NCI-H1436 (cell line): ENCODE data around the gene TAF15.

ENCODE experiments used
- DNase-seq: peaks from one replicate; lab custom pipeline; 2025; lab: John Stamatoyannopoulos, UW

The TAF15 gene

GRCh38 chr17:35788477-35789368, 20.6 kb upstream of the TAF15 start:
- DNase-seq, result no peak

GRCh38 chr17:35790841-35791240, 18.4 kb upstream of the TAF15 start:
- no peak for DNase-seq

GRCh38 chr17:35791681-35792350, 17.5 kb upstream of the TAF15 start:
- no peak for DNase-seq

- DNase-seq, result no peak
Measured at GRCh38 chr17:35793257-35793656, 16.0 kb upstream of the TAF15 start.

- peak; percentile 17 for DNase-seq
Measured at GRCh38 chr17:35795007-35795870, 14.0 kb upstream of the TAF15 start, which contains the start of gene MMP28. Gene MMP28, minus strand, starts transcription at chr17:35795641. Its CDS starts 264 bp downstream, at chr17:35795377.

GRCh38 chr17:35795871-35796265, 13.4 kb upstream of the TAF15 start:
- DNase-seq, result no peak

- DNase-seq, result no peak
Measured at GRCh38 chr17:35796942-35797341, 12.3 kb upstream of the TAF15 start.

- no peak for DNase-seq
Measured at GRCh38 chr17:35797370-35797769, 11.9 kb upstream of the TAF15 start.

GRCh38 chr17:35797918-35798317, 11.4 kb upstream of the TAF15 start:
- no peak for DNase-seq

GRCh38 chr17:35799942-35800341, 9.3 kb upstream of the TAF15 start:
- no peak for DNase-seq

GRCh38 chr17:35801583-35802224, 7.6 kb upstream of the TAF15 start:
- peak; percentile 79 for DNase-seq

- DNase-seq, result peak; percentile 84
Measured at GRCh38 chr17:35804658-35805192, 4.6 kb upstream of the TAF15 start.

- no peak for DNase-seq
Measured at GRCh38 chr17:35807371-35808144, 1.7 kb upstream of the TAF15 start.

- no peak for DNase-seq
Measured at GRCh38 chr17:35808240-35808961, 883 bp upstream of the TAF15 start.

- DNase-seq, result peak; percentile 75
Measured at GRCh38 chr17:35809855-35810461, 674 bp downstream of the TAF15 start.

GRCh38 chr17:35811759-35812158, 2.5 kb downstream of the TAF15 start:
- no peak for DNase-seq

- no peak for DNase-seq
Measured at GRCh38 chr17:35812456-35812855, 3.2 kb downstream of the TAF15 start.

- no peak for DNase-seq
Measured at GRCh38 chr17:35816723-35817122, 7.4 kb downstream of the TAF15 start.

GRCh38 chr17:35817196-35817595, 7.9 kb downstream of the TAF15 start:
- no peak for DNase-seq

- DNase-seq, result no peak
Measured at GRCh38 chr17:35819455-35819854, 10.2 kb downstream of the TAF15 start.
